Tibial nerve (tissue), 4 donors: Measurements from ENCODE around the gene MEPCE. TPM values are rescaled to one million over a fixed set of nuclear protein-coding genes. Genes with fewer than 3 reads are reported as not detected.

Experiments used
- DNase-seq, 2 donors: peaks; one replicate each; pipeline ENCODE4 v3.0.0-alpha.2; 2019; ENCODE audit warnings: low spot score in 2 of 2
- H3K27ac ChIP-seq, 4 donors: fragments of 200-600 bp; sonication (generic) in 3 of 4; one replicate each; pipeline ENCODE4 v1.5.1; 2017 to 2019; ENCODE audit warnings: mild to moderate bottlenecking in 1 of 4
- H3K27me3 ChIP-seq, 2 donors: fragments of 200-600 bp; sonication (generic) in 1 of 2; one replicate each; pipeline versions ENCODE4 v1.5.1 to v1.6.0; 2017 to 2019
- H3K36me3 ChIP-seq, 3 donors: fragments of 200-600 bp; sonication (generic); one replicate each; pipeline ENCODE4 v1.5.1; 2018 to 2019
- H3K4me1 ChIP-seq, 4 donors: fragments of 200-600 bp; sonication (generic) in 3 of 4; one replicate each; pipeline ENCODE4 v1.5.1; 2017 to 2019
- H3K4me3 ChIP-seq, 4 donors: fragments of 200-600 bp; sonication (generic) in 3 of 4; one replicate each; pipeline ENCODE4 v1.5.1; 2017 to 2019; ENCODE audit warnings: mild to moderate bottlenecking in 1 of 4, moderate library complexity in 1 of 4
- H3K9me3 ChIP-seq, 4 donors: fragments of 200-600 bp; sonication (generic) in 3 of 4; one replicate each; pipeline ENCODE4 v1.5.1; 2017 to 2019
- CTCF ChIP-seq, 5 experiments: fragments of 200-600 bp in 3 of 5; fragments of 450-650 bp in 2 of 5; sonication (generic) in 3 of 5; IDR thresholded peaks; one replicate each; pipeline ENCODE4 v1.5.1; 2016 to 2019; ENCODE audit warnings: antibody characterized with exemption in 5 of 5, mild to moderate bottlenecking in 3 of 5, moderate library complexity in 2 of 5
- EP300 ChIP-seq, 2 donors: sonication (generic); formaldehyde crosslinking; IDR thresholded peaks; one replicate each; pipeline ENCODE4 v1.6.1; 2017; ENCODE audit warnings: antibody characterized with exemption in 2 of 2, mild to moderate bottlenecking in 1 of 2
- POLR2A ChIP-seq, 2 donors: fragments of 450-650 bp; IDR thresholded peaks; one replicate each; pipeline ENCODE4 v1.6.1; 2017; ENCODE audit warnings: antibody characterized with exemption in 2 of 2, mild to moderate bottlenecking in 2 of 2, moderate library complexity in 2 of 2
- WGBS, 2 donors: methylation state at CpG; one replicate each; pipeline ENCODE4 v1.1.5; 2018; 5-methylcytosine and 5-hydroxymethylcytosine counted together
- total RNA-seq, 4 donors: library from RNA; depleted of rRNA; stranded (reverse); fragments of >200 nt; gene quantifications; one replicate each; pipeline ENCODE4 v1.1.0, GENCODE V29; 2016

The MEPCE gene
- total RNA-seq, 4 donors from 2014 or later: 39.5 to 50.2 (median 46.6) TPM

DNA sequence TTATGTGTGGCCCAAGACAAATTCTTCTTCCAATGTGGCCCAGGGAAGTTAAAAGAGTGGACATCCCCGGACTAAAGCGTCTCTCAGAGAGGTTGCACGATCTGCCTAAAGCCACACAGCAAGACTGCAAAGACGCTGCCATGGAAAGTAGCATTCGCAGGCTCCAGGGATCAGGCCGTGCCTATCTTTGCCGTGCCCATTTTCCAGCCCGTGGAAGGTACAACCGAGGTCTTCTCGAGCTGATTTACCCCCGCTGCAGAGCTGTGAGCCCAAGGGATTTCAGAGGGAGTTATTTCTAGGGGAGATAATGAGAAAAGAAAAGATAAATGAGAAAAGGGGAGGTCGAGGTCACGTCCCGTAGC lies 53.1 kb downstream of the MEPCE start:
- Histone ChIP-seq H3K27ac (peak overlapping the region; percentile 49 to 93 (median 72)), H3K9me3 (no peaks in the 10 kb centered on the region)

GRCh38 chr7:100483090-100483721 lies 53.6 kb downstream of the MEPCE start:
- Histone ChIP-seq H3K36me3 (peaks cover 0 to 9% (median 0%) of the 10 kb centered on the region in 3 donors), H3K27ac (peak overlapping the region; percentile 72 to 93 (median 78)), H3K4me1 (peaks cover 0 to 62% (median 20%) of the 10 kb centered on the region in 4 donors), H3K4me3 (peak overlapping the region; percentile 29 to 78 (median 48)), H3K27me3 (no peaks in the 10 kb centered on the region), H3K9me3 (no peaks in the 10 kb centered on the region)
- 0 to 1% methylated on average over 20 to 23 of the region's 79 CpGs for WGBS, 2 donors
- peak in 1 of 2 donors; percentile 42 for DNase-seq
- no peak for TF ChIP-seq POLR2A (IDR thresholded peaks at IDR 0.05)
- TF ChIP-seq EP300 (IDR thresholded peaks at IDR 0.05): no peak
- TF ChIP-seq CTCF (IDR thresholded peaks at IDR 0.05): peak; percentile 94 to 100 (median 100)

More for the DNA sequence above, 53.1 kb downstream of the MEPCE start:
- Histone ChIP-seq H3K4me1 (peaks cover 0 to 63% (median 21%) of the 10 kb centered on the region in 4 donors), H3K27me3 (no peaks in the 10 kb centered on the region), H3K4me3 (peak overlapping the region; percentile 29 to 78 (median 48)), H3K36me3 (peaks cover 0 to 4% (median 0%) of the 10 kb centered on the region in 3 donors)
- WGBS, 2 donors: 41 to 43% methylated on average over 14 of the region's 14 CpGs
- no peak for TF ChIP-seq POLR2A (IDR thresholded peaks at IDR 0.05)
- TF ChIP-seq CTCF (IDR thresholded peaks at IDR 0.05): no peak
- no peak for TF ChIP-seq EP300 (IDR thresholded peaks at IDR 0.05)
- no peak for DNase-seq

Other genes with a start within 250 kb of the MEPCE start
- under 1 TPM in 1 of 4 donors, not detected in 3; 0.78 TPM for gene PVRIG, start 209.9 kb upstream of the MEPCE start, total RNA-seq
- gene SPDYE3, start 122.1 kb upstream of the MEPCE start, total RNA-seq: not detected
- 100 to 1,000 TPM; 107 to 152 (median 132) TPM for gene PILRB, start 71.7 kb upstream of the MEPCE start, total RNA-seq
- 10 to 100 TPM; 10.9 to 27.3 (median 15.8) TPM for gene PILRA, start 56.3 kb upstream of the MEPCE start, total RNA-seq
- gene ZCWPW1, start 1.1 kb upstream of the MEPCE start, total RNA-seq: 1 to 10 TPM; 3.6 to 7.3 (median 4.9) TPM
- 10 to 100 TPM; 44.3 to 85.8 (median 53.3) TPM for gene PPP1R35, start 6.7 kb downstream of the MEPCE start, total RNA-seq
- 1 to 10 TPM in 3 of 4 donors, not detected in 1; 1.5 to 2.1 (median 1.8) TPM for gene SPACDR, start 34.4 kb downstream of the MEPCE start, total RNA-seq
- 100 to 1,000 TPM; 154 to 224 (median 188) TPM for gene TSC22D4, start 49.4 kb downstream of the MEPCE start, total RNA-seq
- 10 to 100 TPM in 3 of 4 donors, 1 to 10 TPM in 1; 8.8 to 21.3 (median 11.4) TPM for gene NYAP1, start 54.1 kb downstream of the MEPCE start, total RNA-seq
- gene AGFG2, start 109.4 kb downstream of the MEPCE start, total RNA-seq: 10 to 100 TPM; 17.1 to 54.6 (median 35.0) TPM
- gene SAP25, start 144.1 kb downstream of the MEPCE start, total RNA-seq: 1 to 10 TPM; 2.4 to 8.4 (median 4.6) TPM
- 100 to 1,000 TPM; 135 to 174 (median 170) TPM for gene LRCH4, start 156.3 kb downstream of the MEPCE start, total RNA-seq
- 1 to 10 TPM in 1 of 4 donors, under 1 TPM in 2, not detected in 1; 0.30 to 2.2 (median 0.84) TPM for gene FBXO24, start 156.5 kb downstream of the MEPCE start, total RNA-seq
- gene PCOLCE, start 172.5 kb downstream of the MEPCE start, total RNA-seq: 100 to 1,000 TPM in 3 of 4 donors, 10 to 100 TPM in 1; 55.9 to 155 (median 125) TPM
- 10 to 100 TPM in 3 of 4 donors, 1 to 10 TPM in 1; 9.4 to 31.2 (median 24.3) TPM for gene MOSPD3, start 182.7 kb downstream of the MEPCE start, total RNA-seq
- 1 to 10 TPM in 1 of 4 donors, not detected in 3; 2.1 TPM for gene TFR2, start 211.7 kb downstream of the MEPCE start, total RNA-seq
- gene ACTL6B, start 226.6 kb downstream of the MEPCE start, total RNA-seq: not detected
- 100 to 1,000 TPM; 185 to 290 (median 248) TPM for gene GNB2, start 243.9 kb downstream of the MEPCE start, total RNA-seq